IMR-90 (cell line): ENCODE measurements around the gene CNKSR3. TPM values are rescaled to one million over a fixed set of nuclear protein-coding genes. Genes with fewer than 3 reads are reported as not detected.

Experiments
- ATAC-seq: fragments of 200-7000 bp; cut with Tn5 transposase; 2 replicates; pipeline ENCODE4 v1.9.1; 2020; ENCODE audit warnings: low read depth, mild to moderate bottlenecking, moderate library complexity
- BruUV-seq: library from RNA; stranded (reverse); fragments of 400-500 nt; replicated peaks from 2 replicates; lab custom pipeline; 2021; lab: Mats Ljungman, UMichigan
- CTCF ChIA-PET: fragments of 300-600 bp; formaldehyde crosslinking; extraction: SDS; loops from one replicate; lab custom pipeline; 2021; ENCODE audit warnings: antibody characterized with exemption; lab: Yijun Ruan, JAX
- POLR2A ChIA-PET: fragments of 300-600 bp; sonication (Branson Sonifier 250); formaldehyde crosslinking; loops from one replicate; lab custom pipeline; 2022; ENCODE audit warnings: antibody characterized with exemption; ENCODE audit not compliant: unreplicated experiment; lab: Charles Lee
- DNase-seq: peaks from one replicate; pipeline ENCODE4 v3.0.0; 2013
- H2AFZ ChIP-seq: replicated peaks from 2 replicates; pipeline ENCODE3; 2013; ENCODE audit warnings: low read length, mild to moderate bottlenecking; ENCODE audit not compliant: poor library complexity
- H2AK5ac ChIP-seq: 2 replicates; pipeline ENCODE4 v1.6.1; 2013; ENCODE audit warnings: low read depth, low read length, inconsistent platforms
- H2AK9ac ChIP-seq: replicated peaks from 2 replicates; pipeline ENCODE3; 2013; ENCODE audit warnings: mild to moderate bottlenecking, low read depth, low read length, moderate library complexity; ENCODE audit not compliant: poor library complexity
- H2BK120ac ChIP-seq: 2 replicates; pipeline ENCODE4 v1.6.1; 2013; ENCODE audit warnings: low read depth, low read length, inconsistent platforms
- H2BK15ac ChIP-seq: 3 replicates; pipeline ENCODE4 v1.6.1; 2013; ENCODE audit warnings: low read depth, low read length, inconsistent platforms
- H2BK20ac ChIP-seq: 2 replicates; pipeline ENCODE4 v1.6.1; 2013; ENCODE audit warnings: low read depth, mild to moderate bottlenecking, inconsistent platforms, low read length, moderate library complexity
- H2BK5ac ChIP-seq: 2 replicates; pipeline ENCODE4 v1.6.1; 2013; ENCODE audit warnings: mild to moderate bottlenecking, low read depth, low read length, inconsistent platforms; ENCODE audit not compliant: poor library complexity, severe bottlenecking
- H3K14ac ChIP-seq: replicated peaks from 2 replicates; pipeline ENCODE4 v1.6.1; 2013; ENCODE audit warnings: low read depth, low read length, inconsistent platforms
- H3K18ac ChIP-seq: 2 replicates; pipeline ENCODE4 v1.6.1; 2013; ENCODE audit warnings: low read depth, low read length, control low read depth
- H3K23ac ChIP-seq: 2 replicates; pipeline ENCODE4 v1.6.1; 2013; ENCODE audit warnings: low read depth, low read length, inconsistent platforms
- H3K27ac ChIP-seq: 2 replicates; pipeline ENCODE4 v1.5.1; 2013; ENCODE audit warnings: mild to moderate bottlenecking, control low read depth, low read length; ENCODE audit not compliant: insufficient read depth
- H3K27me3 ChIP-seq: 2 replicates; pipeline ENCODE4 v1.6.1; 2013; ENCODE audit warnings: low read length; ENCODE audit not compliant: control insufficient read depth, insufficient read depth
- H3K36me3 ChIP-seq: 2 replicates; pipeline ENCODE4 v1.6.1; 2013; ENCODE audit warnings: low read length, mixed read lengths; ENCODE audit not compliant: control insufficient read depth, insufficient read depth
- H3K4ac ChIP-seq: 2 replicates; pipeline ENCODE4 v1.6.1; 2013; ENCODE audit warnings: low read depth, low read length, inconsistent platforms
- H3K4me1 ChIP-seq: 2 replicates; pipeline ENCODE4 v1.6.1; 2013; ENCODE audit warnings: low read length, mixed read lengths; ENCODE audit not compliant: control insufficient read depth, insufficient read depth
- H3K4me2 ChIP-seq: 2 replicates; pipeline ENCODE4 v1.6.1; 2013; ENCODE audit warnings: low read depth, mild to moderate bottlenecking, control low read depth, low read length, moderate library complexity
- H3K4me3 ChIP-seq: 2 replicates; pipeline ENCODE4 v1.5.1; 2013; ENCODE audit warnings: low read depth, mild to moderate bottlenecking, control low read depth, low read length, moderate library complexity; ENCODE audit not compliant: insufficient read depth
- H3K56ac ChIP-seq: 2 replicates; pipeline ENCODE4 v1.6.1; 2013; ENCODE audit warnings: low read length, inconsistent platforms; ENCODE audit not compliant: insufficient read depth; ENCODE audit errors: extremely low read depth
- H3K79me1 ChIP-seq, 2 experiments: 2 replicates each; pipeline ENCODE4 v1.6.1; 2013; ENCODE audit warnings: low read length in 2 of 2, inconsistent platforms in 1 of 2, low read depth in 1 of 2
- H3K9ac ChIP-seq: 2 replicates; pipeline ENCODE4 v1.6.1; 2013; ENCODE audit warnings: low read depth, low read length, control low read depth
- H3K9me1 ChIP-seq: 2 replicates; pipeline ENCODE4 v1.6.1; 2013; ENCODE audit warnings: low read length, inconsistent platforms; ENCODE audit not compliant: insufficient read depth
- H3K9me3 ChIP-seq: 2 replicates; pipeline ENCODE4 v1.6.1; 2013; ENCODE audit warnings: low read length; ENCODE audit not compliant: control insufficient read depth, insufficient read depth
- H4K20me1 ChIP-seq: 2 replicates; pipeline ENCODE4 v1.6.1; 2013; ENCODE audit warnings: low read length, inconsistent platforms; ENCODE audit not compliant: insufficient read depth
- H4K5ac ChIP-seq: 2 replicates; pipeline ENCODE4 v1.6.1; 2013; ENCODE audit warnings: mild to moderate bottlenecking, low read depth, low read length, control low read depth
- H4K8ac ChIP-seq, 2 experiments: 2 replicates each; pipeline ENCODE4 v1.6.1; 2013; ENCODE audit warnings: low read depth in 2 of 2, low read length in 2 of 2, control low read depth in 1 of 2, inconsistent platforms in 1 of 2
- H4K91ac ChIP-seq: 2 replicates; pipeline ENCODE4 v1.6.1; 2013; ENCODE audit warnings: low read depth, low read length, inconsistent platforms; ENCODE audit not compliant: insufficient read depth
- CTCF ChIP-seq: conservative IDR thresholded peaks from 2 replicates; pipeline ENCODE4 v1.5.1; 2012; ENCODE audit warnings: mild to moderate bottlenecking, low read depth, low read length, improper control_type of control experiment
- ELK1 ChIP-seq: fragments of 150-350 bp; IDR thresholded peaks from 2 replicates; pipeline ENCODE4 v1.6.1; 2016; ENCODE audit warnings: low read depth, mild to moderate bottlenecking, low read length, moderate library complexity, borderline replicate concordance
- FOS ChIP-seq: fragments of 150-350 bp; IDR thresholded peaks from 2 replicates; pipeline ENCODE4 v1.6.1; 2016; ENCODE audit warnings: low read depth, low read length
- NFE2L2 ChIP-seq: fragments of 150-350 bp; IDR thresholded peaks from 2 replicates; pipeline ENCODE4 v1.6.1; 2016; ENCODE audit warnings: low read depth, mild to moderate bottlenecking, low read length
- POLR2A ChIP-seq: IDR thresholded peaks from 2 replicates; pipeline ENCODE4 v1.6.1; 2012; ENCODE audit warnings: mild to moderate bottlenecking, low read depth, low read length
- RCOR1 ChIP-seq: IDR thresholded peaks from 2 replicates; pipeline ENCODE4 v1.6.1; 2012; ENCODE audit warnings: mild to moderate bottlenecking, low read length, improper control_type of control experiment; ENCODE audit not compliant: insufficient replicate concordance
- RFX5 ChIP-seq: IDR thresholded peaks from 2 replicates; pipeline ENCODE4 v1.8.0; 2012; ENCODE audit warnings: low read depth, mild to moderate bottlenecking, low read length, moderate library complexity
- USF2 ChIP-seq: fragments of 150-350 bp; IDR thresholded peaks from 2 replicates; pipeline ENCODE4 v1.6.1; 2017; ENCODE audit warnings: mild to moderate bottlenecking, antibody characterized with exemption, low read length, low read depth
- WGBS, 2 experiments: methylation state at CpG; one replicate each; pipeline versions ENCODE4 v1.1.5 to v1.1.7; 2013; ENCODE audit warnings: missing lambda C conversion rate in 2 of 2; ENCODE audit not compliant: insufficient read length in 1 of 2; ENCODE audit errors: extremely low coverage in 2 of 2; 5-methylcytosine and 5-hydroxymethylcytosine counted together
- dilution Hi-C: fragments of 300-500 bp; cut with HindIII; formaldehyde crosslinking; loops from one replicate; pipeline ENCODE4 v1.14.3; 2018; ENCODE audit warnings: low sequenced_read_pairs; ENCODE audit not compliant: unreplicated experiment
- in situ Hi-C: fragments of 300-500 bp; cut with MboI; formaldehyde crosslinking; loops from 3 replicates; pipeline ENCODE4 v1.14.3; 2019; ENCODE audit warnings: low sequenced_read_pairs, inconsistent platforms, mixed read lengths
- intact Hi-C: fragments of 100-400 bp; cut with micrococcal nuclease; formaldehyde crosslinking; loops from 2 replicates; pipeline ENCODE4 v1.10.0; 2022
- polyA plus RNA-seq, 3 experiments: library from polyadenylated mRNA; depleted of rRNA; stranded (reverse); fragments of >200 nt; gene quantifications; 2 replicates each; pipeline ENCODE4 v1.2.3, GENCODE V29; 2012; ENCODE audit warnings: low replicate concordance in 1 of 3
- total RNA-seq: library from RNA; depleted of rRNA; stranded (reverse); fragments of >200 nt; gene quantifications from 2 replicates; pipeline ENCODE4 v1.2.3, GENCODE V29; 2012

The CNKSR3 gene
- total and polyA plus RNA-seq, 2 of the 4 experiments (the other 2 are of a cell fraction) = 6.7 to 15.8 TPM

DNA sequence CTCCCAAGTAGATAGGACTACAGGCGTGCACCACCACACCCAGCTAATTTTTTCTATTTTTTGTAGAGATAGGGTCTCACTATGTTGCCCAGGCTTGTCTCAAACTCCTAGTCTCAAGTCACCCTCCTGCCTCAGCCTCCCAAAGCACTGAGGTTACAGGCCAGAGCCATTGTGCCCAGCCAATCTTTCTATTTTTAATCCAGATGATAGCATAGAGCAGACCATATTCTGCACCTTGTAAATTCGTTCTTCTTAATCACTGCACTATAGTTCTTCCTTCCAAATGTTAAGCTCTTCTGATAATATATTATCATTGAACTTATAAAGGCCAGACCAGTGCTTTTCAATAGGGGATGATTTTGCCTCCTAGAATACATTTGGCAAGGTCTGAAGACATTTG is 24.0 kb upstream of the CNKSR3 start:
- no peak overlapping the region for H2BK15ac ChIP-seq
- no peak overlapping the region for H2AFZ ChIP-seq
- no peaks in the 10 kb centered on the region; the same call in 1 of the 2 replicates for H3K4me1 ChIP-seq
- H3K14ac ChIP-seq = no peak overlapping the region
- no peak overlapping the region for H2AK5ac ChIP-seq
- no peak overlapping the region for H4K8ac ChIP-seq
- no peak overlapping the region for H4K5ac ChIP-seq
- H3K9me1 ChIP-seq = no peaks in the 10 kb centered on the region
- no peaks in the 10 kb centered on the region for H3K36me3 ChIP-seq
- no peak overlapping the region for H2AK9ac ChIP-seq
- no peak overlapping the region for H2BK5ac ChIP-seq
- H3K9ac ChIP-seq = no peak overlapping the region
- H3K4ac ChIP-seq = no peak overlapping the region
- H3K56ac ChIP-seq = no peak overlapping the region
- CTCF ChIA-PET = interaction anchor here (1.2 kb wide), 1 partner anchor 12 kb away, joined by 3 read pairs; no protein-coding TSS in a partner anchor
- H3K79me1 ChIP-seq = no peaks in the 10 kb centered on the region
- in situ Hi-C loops (no loop called here), intact Hi-C loops (no loop called here), dilution Hi-C loops (no loop called here)
- no peak overlapping the region for H3K4me2 ChIP-seq
- H3K9me3 ChIP-seq = no peaks in the 10 kb centered on the region
- no peak overlapping the region for H4K91ac ChIP-seq
- H3K27ac ChIP-seq = no peak overlapping the region
- no peaks in the 10 kb centered on the region for H3K27me3 ChIP-seq
- no peak overlapping the region for H3K23ac ChIP-seq
- ATAC-seq = no peak
- POLR2A ChIA-PET = no interaction called here
- no peak overlapping the region for H3K18ac ChIP-seq
- no peak for TF ChIP-seq RFX5
- no peak for TF ChIP-seq POLR2A
- TF ChIP-seq CTCF = no peak
- no peak for TF ChIP-seq FOS
- TF ChIP-seq NFE2L2 = no peak
- TF ChIP-seq ELK1 = no peak
- TF ChIP-seq USF2 = no peak
- TF ChIP-seq RCOR1 = no peak
- H4K20me1 ChIP-seq = no peaks in the 10 kb centered on the region
- no peak for DNase-seq
- no peak overlapping the region for H2BK20ac ChIP-seq
- H2BK120ac ChIP-seq = no peak overlapping the region
- BruUV-seq = no TSS peak
- H3K4me3 ChIP-seq = no peak overlapping the region
- no CpG with 5 or more reads among the region's 2 CpGs for WGBS, 2 experiments
